Body of pancreas (tissue), 4 donors: ENCODE data around the gene CDKAL1.

Experiments
- POLR2A ChIP-seq, 3 donors: fragments of 450-650 bp; IDR thresholded peaks; one replicate each; pipeline ENCODE4 v1.6.1; 2016; ENCODE audit warnings: antibody characterized with exemption in 3 of 3, mild to moderate bottlenecking in 2 of 3
- TF ChIP-seq, protein P1 (sequence below), 7 experiments: fragments of 450-650 bp in 4 of 7; fragments of 200-600 bp in 3 of 7; sonication (generic) in 3 of 7; IDR thresholded peaks; one replicate each; pipeline ENCODE4 v1.5.1; 2016 to 2019; ENCODE audit warnings: antibody characterized with exemption in 7 of 7

DNA sequence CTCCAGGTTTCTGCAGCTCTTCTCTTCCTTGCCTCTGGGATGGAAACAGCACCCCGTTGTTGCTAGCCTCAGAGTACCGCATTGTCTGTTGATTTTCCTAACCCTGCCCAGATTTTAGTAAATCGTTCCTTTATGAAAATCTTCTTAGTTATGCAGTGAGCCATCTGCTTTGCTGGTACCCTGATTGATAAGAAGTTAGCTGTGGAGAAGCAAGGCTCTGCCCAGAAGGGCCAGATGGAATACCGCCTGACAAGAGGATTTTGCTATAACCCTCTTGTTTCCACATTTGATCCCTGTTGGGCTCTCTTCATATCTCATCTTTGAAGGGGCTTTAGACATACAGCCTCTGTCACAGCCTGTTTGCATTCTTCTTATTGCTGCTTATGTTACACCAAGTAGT is 229.0 kb downstream of the CDKAL1 start:
- TF ChIP-seq, protein P1, sequence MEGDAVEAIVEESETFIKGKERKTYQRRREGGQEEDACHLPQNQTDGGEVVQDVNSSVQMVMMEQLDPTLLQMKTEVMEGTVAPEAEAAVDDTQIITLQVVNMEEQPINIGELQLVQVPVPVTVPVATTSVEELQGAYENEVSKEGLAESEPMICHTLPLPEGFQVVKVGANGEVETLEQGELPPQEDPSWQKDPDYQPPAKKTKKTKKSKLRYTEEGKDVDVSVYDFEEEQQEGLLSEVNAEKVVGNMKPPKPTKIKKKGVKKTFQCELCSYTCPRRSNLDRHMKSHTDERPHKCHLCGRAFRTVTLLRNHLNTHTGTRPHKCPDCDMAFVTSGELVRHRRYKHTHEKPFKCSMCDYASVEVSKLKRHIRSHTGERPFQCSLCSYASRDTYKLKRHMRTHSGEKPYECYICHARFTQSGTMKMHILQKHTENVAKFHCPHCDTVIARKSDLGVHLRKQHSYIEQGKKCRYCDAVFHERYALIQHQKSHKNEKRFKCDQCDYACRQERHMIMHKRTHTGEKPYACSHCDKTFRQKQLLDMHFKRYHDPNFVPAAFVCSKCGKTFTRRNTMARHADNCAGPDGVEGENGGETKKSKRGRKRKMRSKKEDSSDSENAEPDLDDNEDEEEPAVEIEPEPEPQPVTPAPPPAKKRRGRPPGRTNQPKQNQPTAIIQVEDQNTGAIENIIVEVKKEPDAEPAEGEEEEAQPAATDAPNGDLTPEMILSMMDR (IDR thresholded peaks at IDR 0.05) = no peak
- no peak for TF ChIP-seq POLR2A (IDR thresholded peaks at IDR 0.05)
